Measurements from ENCODE around the gene AKT1S1. TPM values are rescaled to one million over a fixed set of nuclear protein-coding genes. Genes with fewer than 3 reads are reported as not detected.

The AKT1S1 gene
- total and polyA plus RNA-seq, 2 of the 13 experiments (the other 11 are each of a cell fraction or from before 2014, with no cell fraction given) = 13.5 to 27.8 TPM

DNA sequence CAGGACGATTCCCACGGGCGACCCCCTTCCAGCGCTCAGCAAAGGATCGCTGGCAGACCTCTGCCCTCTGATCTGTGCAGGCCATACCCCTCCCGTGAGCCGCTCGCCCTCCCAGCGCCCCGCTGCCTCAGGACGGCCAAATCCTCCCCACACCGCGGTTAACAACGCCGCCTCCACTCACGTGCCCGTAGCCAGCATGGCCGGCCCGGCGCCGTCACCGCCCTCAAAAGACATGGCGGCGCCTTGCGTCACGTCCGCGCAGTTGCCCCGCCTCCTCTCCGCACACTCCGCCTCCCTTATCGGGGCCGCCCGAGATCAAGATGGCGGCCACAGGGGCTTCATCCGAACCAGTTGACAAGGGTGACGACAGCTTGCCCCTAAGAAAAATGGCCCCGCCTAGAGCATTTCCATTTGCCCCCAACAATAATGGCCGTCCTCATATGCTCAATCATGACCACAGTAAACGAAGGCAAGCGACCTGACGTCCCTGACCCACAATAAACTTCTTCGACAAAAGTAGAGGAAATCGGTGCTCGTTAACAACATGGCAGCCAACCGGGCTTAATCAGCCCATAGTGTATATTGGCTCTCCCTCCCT, 634 bp downstream of the AKT1S1 start (continued):
- TF ChIP-seq ZNF552 (CRISPR knock-in tag; IDR thresholded peaks at IDR 0.05; ENCODE audit: borderline replicate concordance) (no peak), ZNF841 (CRISPR knock-in tag; IDR thresholded peaks at IDR 0.05; ENCODE audit: borderline replicate concordance) (no peak), ZNF446 (CRISPR knock-in tag; IDR thresholded peaks at IDR 0.05) (no peak), TGIF2 (CRISPR knock-in tag; IDR thresholded peaks at IDR 0.05) (peak; percentile 62; the same call in 1 of the 2 replicates), MZF1 (CRISPR knock-in tag; IDR thresholded peaks at IDR 0.05; ENCODE audit: borderline replicate concordance) (no peak), ZNF557 (CRISPR knock-in tag; IDR thresholded peaks at IDR 0.05) (no peak), MXD4 (CRISPR knock-in tag; IDR thresholded peaks at IDR 0.05) (0 out of 2 replicates have a peak, but pooled peaks have one; percentile 70), MAFK (conservative IDR thresholded peaks at IDR 0.05 in 1 of 2, IDR thresholded peaks at IDR 0.05 in 1 of 2; ENCODE audit: low read length in 2 of 2) (no peak), BRD4 (CRISPR knock-in tag; IDR thresholded peaks at IDR 0.05) (peak; percentile 74), ZNF383 (CRISPR knock-in tag; IDR thresholded peaks at IDR 0.05; ENCODE audit: borderline replicate concordance) (no peak), ZNF562 (CRISPR knock-in tag; IDR thresholded peaks at IDR 0.05; ENCODE audit: borderline replicate concordance) (no peak), NBN (conservative IDR thresholded peaks at IDR 0.05) (no peak), ADNP (CRISPR knock-in tag; IDR thresholded peaks at IDR 0.05) (no peak), EZH2 (conservative IDR thresholded peaks at IDR 0.05; ENCODE audit: low read depth, low read length) (no peak), ARID2 (CRISPR knock-in tag; IDR thresholded peaks at IDR 0.05; ENCODE audit: borderline replicate concordance) (peak; percentile 54; the same call in 1 of the 2 replicates), TEAD2 (CRISPR knock-in tag; IDR thresholded peaks at IDR 0.05) (no peak), PHF21A (CRISPR knock-in tag; IDR thresholded peaks at IDR 0.05) (peak; percentile 23; the same call in 1 of the 2 replicates)
- TF ChIP-seq, protein P1, sequence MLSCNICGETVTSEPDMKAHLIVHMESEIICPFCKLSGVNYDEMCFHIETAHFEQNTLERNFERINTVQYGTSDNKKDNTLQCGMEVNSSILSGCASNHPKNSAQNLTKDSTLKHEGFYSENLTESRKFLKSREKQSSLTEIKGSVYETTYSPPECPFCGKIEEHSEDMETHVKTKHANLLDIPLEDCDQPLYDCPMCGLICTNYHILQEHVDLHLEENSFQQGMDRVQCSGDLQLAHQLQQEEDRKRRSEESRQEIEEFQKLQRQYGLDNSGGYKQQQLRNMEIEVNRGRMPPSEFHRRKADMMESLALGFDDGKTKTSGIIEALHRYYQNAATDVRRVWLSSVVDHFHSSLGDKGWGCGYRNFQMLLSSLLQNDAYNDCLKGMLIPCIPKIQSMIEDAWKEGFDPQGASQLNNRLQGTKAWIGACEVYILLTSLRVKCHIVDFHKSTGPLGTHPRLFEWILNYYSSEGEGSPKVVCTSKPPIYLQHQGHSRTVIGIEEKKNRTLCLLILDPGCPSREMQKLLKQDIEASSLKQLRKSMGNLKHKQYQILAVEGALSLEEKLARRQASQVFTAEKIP (CRISPR knock-in tag; IDR thresholded peaks at IDR 0.05; ENCODE audit: borderline replicate concordance) = no peak
- TF ChIP-seq, protein P2, sequence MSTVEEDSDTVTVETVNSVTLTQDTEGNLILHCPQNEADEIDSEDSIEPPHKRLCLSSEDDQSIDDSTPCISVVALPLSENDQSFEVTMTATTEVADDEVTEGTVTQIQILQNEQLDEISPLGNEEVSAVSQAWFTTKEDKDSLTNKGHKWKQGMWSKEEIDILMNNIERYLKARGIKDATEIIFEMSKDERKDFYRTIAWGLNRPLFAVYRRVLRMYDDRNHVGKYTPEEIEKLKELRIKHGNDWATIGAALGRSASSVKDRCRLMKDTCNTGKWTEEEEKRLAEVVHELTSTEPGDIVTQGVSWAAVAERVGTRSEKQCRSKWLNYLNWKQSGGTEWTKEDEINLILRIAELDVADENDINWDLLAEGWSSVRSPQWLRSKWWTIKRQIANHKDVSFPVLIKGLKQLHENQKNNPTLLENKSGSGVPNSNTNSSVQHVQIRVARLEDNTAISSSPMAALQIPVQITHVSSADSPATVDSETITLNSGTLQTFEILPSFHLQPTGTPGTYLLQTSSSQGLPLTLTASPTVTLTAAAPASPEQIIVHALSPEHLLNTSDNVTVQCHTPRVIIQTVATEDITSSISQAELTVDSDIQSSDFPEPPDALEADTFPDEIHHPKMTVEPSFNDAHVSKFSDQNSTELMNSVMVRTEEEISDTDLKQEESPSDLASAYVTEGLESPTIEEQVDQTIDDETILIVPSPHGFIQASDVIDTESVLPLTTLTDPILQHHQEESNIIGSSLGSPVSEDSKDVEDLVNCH (CRISPR knock-in tag; IDR thresholded peaks at IDR 0.05) = no peak
- TF ChIP-seq, protein P3, sequence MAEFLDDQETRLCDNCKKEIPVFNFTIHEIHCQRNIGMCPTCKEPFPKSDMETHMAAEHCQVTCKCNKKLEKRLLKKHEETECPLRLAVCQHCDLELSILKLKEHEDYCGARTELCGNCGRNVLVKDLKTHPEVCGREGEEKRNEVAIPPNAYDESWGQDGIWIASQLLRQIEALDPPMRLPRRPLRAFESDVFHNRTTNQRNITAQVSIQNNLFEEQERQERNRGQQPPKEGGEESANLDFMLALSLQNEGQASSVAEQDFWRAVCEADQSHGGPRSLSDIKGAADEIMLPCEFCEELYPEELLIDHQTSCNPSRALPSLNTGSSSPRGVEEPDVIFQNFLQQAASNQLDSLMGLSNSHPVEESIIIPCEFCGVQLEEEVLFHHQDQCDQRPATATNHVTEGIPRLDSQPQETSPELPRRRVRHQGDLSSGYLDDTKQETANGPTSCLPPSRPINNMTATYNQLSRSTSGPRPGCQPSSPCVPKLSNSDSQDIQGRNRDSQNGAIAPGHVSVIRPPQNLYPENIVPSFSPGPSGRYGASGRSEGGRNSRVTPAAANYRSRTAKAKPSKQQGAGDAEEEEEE (CRISPR knock-in tag; IDR thresholded peaks at IDR 0.05; ENCODE audit: borderline replicate concordance) = peak; percentile 29; the same call in 1 of the 2 replicates
- TF ChIP-seq, protein P4, sequence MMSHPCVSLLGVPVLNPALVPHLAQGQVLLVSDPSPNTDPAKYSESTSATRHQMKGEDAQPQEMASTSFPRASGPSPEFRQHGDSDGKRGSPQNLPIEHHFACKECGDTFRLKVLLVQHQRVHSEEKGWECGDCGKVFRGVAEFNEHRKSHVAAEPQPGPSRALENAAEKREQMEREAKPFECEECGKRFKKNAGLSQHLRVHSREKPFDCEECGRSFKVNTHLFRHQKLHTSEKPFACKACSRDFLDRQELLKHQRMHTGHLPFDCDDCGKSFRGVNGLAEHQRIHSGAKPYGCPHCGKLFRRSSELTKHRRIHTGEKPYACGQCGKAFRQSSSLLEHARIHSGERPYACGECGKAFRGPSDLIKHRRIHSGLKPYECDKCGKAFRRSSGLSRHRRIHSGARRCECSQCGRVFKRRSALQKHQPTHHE (CRISPR knock-in tag; IDR thresholded peaks at IDR 0.05; ENCODE audit: borderline replicate concordance) = peak; percentile 72; the same call in 1 of the 2 replicates
- TF ChIP-seq, protein P5, sequence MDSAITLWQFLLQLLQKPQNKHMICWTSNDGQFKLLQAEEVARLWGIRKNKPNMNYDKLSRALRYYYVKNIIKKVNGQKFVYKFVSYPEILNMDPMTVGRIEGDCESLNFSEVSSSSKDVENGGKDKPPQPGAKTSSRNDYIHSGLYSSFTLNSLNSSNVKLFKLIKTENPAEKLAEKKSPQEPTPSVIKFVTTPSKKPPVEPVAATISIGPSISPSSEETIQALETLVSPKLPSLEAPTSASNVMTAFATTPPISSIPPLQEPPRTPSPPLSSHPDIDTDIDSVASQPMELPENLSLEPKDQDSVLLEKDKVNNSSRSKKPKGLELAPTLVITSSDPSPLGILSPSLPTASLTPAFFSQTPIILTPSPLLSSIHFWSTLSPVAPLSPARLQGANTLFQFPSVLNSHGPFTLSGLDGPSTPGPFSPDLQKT (CRISPR knock-in tag; IDR thresholded peaks at IDR 0.05; ENCODE audit: borderline replicate concordance) = no peak
